H1 (cell line): Measurements from ENCODE around the gene MFRP. TPM values are rescaled to one million over a fixed set of nuclear protein-coding genes. Genes with fewer than 3 reads are reported as not detected.

Experiments used
- ATF2 ChIP-seq: IDR thresholded peaks from 2 replicates; pipeline ENCODE4 v1.6.1; 2012; ENCODE audit warnings: low read length, inconsistent platforms
- HDAC2 ChIP-seq, 2 experiments: fragments of 300-600 bp in 1 of 2; sonication (generic) in 1 of 2; IDR thresholded peaks; 2 replicates each; pipeline ENCODE4 v1.6.1; 2011 to 2012; ENCODE audit warnings: low read depth in 2 of 2, low read length in 2 of 2, mild to moderate bottlenecking in 2 of 2, moderate library complexity in 2 of 2, borderline replicate concordance in 1 of 2, inconsistent platforms in 1 of 2
- HDAC6 ChIP-seq: IDR thresholded peaks from one replicate; pipeline ENCODE4 v1.7.1; 2012; ENCODE audit warnings: low read depth, mild to moderate bottlenecking, inconsistent platforms, low read length, moderate library complexity
- RAD21 ChIP-seq, 2 experiments: IDR thresholded peaks in 1 of 2; conservative IDR thresholded peaks in 1 of 2; 2 replicates each; pipeline ENCODE4 v1.6.1; 2011; ENCODE audit warnings: low read depth in 2 of 2, low read length in 2 of 2, improper control_type of control experiment in 1 of 2, inconsistent platforms in 1 of 2, mild to moderate bottlenecking in 1 of 2, moderate library complexity in 1 of 2
- TEAD4 ChIP-seq: IDR thresholded peaks from 2 replicates; pipeline ENCODE4 v1.6.1; 2012; ENCODE audit warnings: low read depth, low read length, inconsistent platforms, mixed read lengths
- polyA plus RNA-seq, 7 experiments: library from polyadenylated mRNA; depleted of rRNA in 3 of 7; stranded (reverse) in 5 of 7; unstranded in 2 of 7; fragments of >200 nt in 5 of 7; fragments of 200-250 nt in 2 of 7; gene quantifications; 1 replicate in 5 of 7; 2 replicates in 1 of 7; 4 replicates in 1 of 7; pipeline versions ENCODE4 v1.2.1 to v1.2.3, GENCODE V29; 2011 to 2013; ENCODE audit warnings: missing spikeins in 2 of 7, mixed read lengths in 2 of 7
- total RNA-seq: library from RNA; stranded (reverse); fragmentation: NEBNext Ultra II Directional; extraction: Animal tissue kit (Norgen Biotek cat#: 25700); gene quantifications from 2 replicates; pipeline ENCODE4 v1.2.1, GENCODE V29; 2021

Gene MFRP
- total and polyA plus RNA-seq, 2 of the 8 experiments (the other 6 are each of a cell fraction or from before 2014, with no cell fraction given) = 0.02 TPM; not detected in 1

GRCh38 chr11:119373921-119374631, 27.6 kb upstream of the MFRP start (continued):
- peak; percentile 65; the same call in 1 of the 2 replicates for TF ChIP-seq ATF2
- TF ChIP-seq HDAC6 = no peak
- no peak for TF ChIP-seq HDAC2 (IDR thresholded peaks at IDR 0.05; ENCODE audit: borderline replicate concordance in 1 of 2, low read depth in 2 of 2, low read length in 2 of 2)
- TF ChIP-seq TEAD4 = 0 out of 2 replicates have a peak, but pooled peaks have one; percentile 23
- TF ChIP-seq RAD21 (IDR thresholded peaks at IDR 0.05 in 1 of 2, conservative IDR thresholded peaks at IDR 0.05 in 1 of 2; ENCODE audit: low read depth in 2 of 2, low read length in 2 of 2) = peak; percentile 92 to 95
